BLaER1 treated with 17β-estradiol and CSF1 and Interleukin-3, amounts not matched to agents 10 nM and 100 nM (cell line): ENCODE results near the gene ADCY3.
"Not testable (repeated sequence)": the region's sequence is repeated elsewhere in the genome, so short reads cannot be mapped to it uniquely, and the experiment has no call there.

ENCODE experiments used
- H3K27ac ChIP-seq, 11 experiments: shearing (Covaris generic); formaldehyde crosslinking; 2 replicates each; pipeline ENCODE4 v1.8.1; 2022
- H3K27me3 ChIP-seq, 11 experiments: shearing (Covaris generic); formaldehyde crosslinking; 2 replicates each; pipeline ENCODE4 v1.8.1; 2022
- H3K36me3 ChIP-seq, 11 experiments: shearing (Covaris generic); formaldehyde crosslinking; 2 replicates each; pipeline ENCODE4 v1.8.1; 2022
- H3K4me1 ChIP-seq, 10 experiments: shearing (Covaris generic); formaldehyde crosslinking; 2 replicates each; pipeline ENCODE4 v1.8.1; 2022
- H3K4me2 ChIP-seq, 11 experiments: shearing (Covaris generic); formaldehyde crosslinking; 2 replicates each; pipeline ENCODE4 v1.8.1; 2022
- H3K4me3 ChIP-seq, 10 experiments: shearing (Covaris generic); formaldehyde crosslinking; 2 replicates each; pipeline ENCODE4 v1.8.1; 2022
- H3K9ac ChIP-seq, 11 experiments: shearing (Covaris generic); formaldehyde crosslinking; 2 replicates each; pipeline ENCODE4 v1.8.1; 2022
- H3K9me3 ChIP-seq, 11 experiments: shearing (Covaris generic); formaldehyde crosslinking; replicated peaks in 1 of 11; 2 replicates each; pipeline ENCODE4 v1.8.1; 2022
- H4K20me1 ChIP-seq, 11 experiments: shearing (Covaris generic); formaldehyde crosslinking; 2 replicates each; pipeline ENCODE4 v1.8.1; 2022
- Cebpa-rat ChIP-seq, 11 experiments: shearing (Covaris generic); IDR thresholded peaks; 2 replicates each; pipeline ENCODE4 v1.8.1; 2022

Gene ADCY3

GRCh38 chr2:24836706-24837105 is 83.3 kb downstream of the ADCY3 start:
- Histone ChIP-seq H3K36me3 (peaks cover 36 to 84% (median 74%) of the 10 kb centered on the region in 11 experiments), H3K4me3 (no peak overlapping the region), H3K27me3 (no peaks in the 10 kb centered on the region), H3K27ac (no peak overlapping the region), H3K9me3 (no peaks in the 10 kb centered on the region), H4K20me1 (peaks cover 0 to 29% (median 0%) of the 10 kb centered on the region in 11 experiments; a peak in 3 of 22 replicates), H3K4me1 (peaks cover 0 to 12% (median 6%) of the 10 kb centered on the region in 10 experiments; a peak in 7 of 20 replicates), H3K4me2 (no peak overlapping the region), H3K9ac (no peak overlapping the region)
- no peak for TF ChIP-seq Cebpa-rat (IDR thresholded peaks at IDR 0.05)

- Histone ChIP-seq H3K27ac (no peak overlapping the region), H3K27me3 (no peaks in the 10 kb centered on the region), H3K36me3 (peaks cover 31 to 82% (median 72%) of the 10 kb centered on the region in 11 experiments), H3K4me2 (no peak overlapping the region), H3K9ac (no peak overlapping the region), H3K9me3 (no peaks in the 10 kb centered on the region), H3K4me3 (no peak overlapping the region), H4K20me1 (peaks cover 0 to 26% (median 0%) of the 10 kb centered on the region in 11 experiments; a peak in 2 of 22 replicates), H3K4me1 (peaks cover 0 to 12% (median 6%) of the 10 kb centered on the region in 10 experiments; a peak in 7 of 20 replicates)
- TF ChIP-seq Cebpa-rat (IDR thresholded peaks at IDR 0.05) = no peak
Measured at GRCh38 chr2:24836206-24836605, 83.8 kb downstream of the ADCY3 start.

- not testable (repeated sequence) for H3K4me2 ChIP-seq, H3K27me3 ChIP-seq, H3K27ac ChIP-seq, H3K9ac ChIP-seq, H3K9me3 ChIP-seq, H3K4me3 ChIP-seq
- peaks cover 25 to 82% (median 72%) of the 10 kb centered on the region in 11 experiments for H3K36me3 ChIP-seq
- peaks cover 0 to 12% (median 6%) of the 10 kb centered on the region in 10 experiments; a peak in 7 of 20 replicates for H3K4me1 ChIP-seq
- peaks cover 0 to 24% (median 0%) of the 10 kb centered on the region in 11 experiments; a peak in 3 of 22 replicates for H4K20me1 ChIP-seq
Measured at GRCh38 chr2:24835411-24835810, 84.6 kb downstream of the ADCY3 start.

GRCh38 chr2:24834733-24835395 is 85.2 kb downstream of the ADCY3 start:
- H3K27me3 ChIP-seq = no peaks in the 10 kb centered on the region
- no peak overlapping the region for H3K27ac ChIP-seq
- peaks cover 22 to 78% (median 69%) of the 10 kb centered on the region in 11 experiments for H3K36me3 ChIP-seq
- H3K9me3 ChIP-seq = no peaks in the 10 kb centered on the region
- no peak for TF ChIP-seq Cebpa-rat (IDR thresholded peaks at IDR 0.05)
- peaks cover 0 to 24% (median 0%) of the 10 kb centered on the region in 11 experiments; a peak in 2 of 22 replicates for H4K20me1 ChIP-seq
- no peak overlapping the region for H3K9ac ChIP-seq
- peaks cover 0 to 12% (median 6%) of the 10 kb centered on the region in 10 experiments; a peak in 7 of 20 replicates for H3K4me1 ChIP-seq
- no peak overlapping the region for H3K4me2 ChIP-seq
- H3K4me3 ChIP-seq = no peak overlapping the region

- no peak overlapping the region for H3K4me2 ChIP-seq
- peaks cover 0 to 24% (median 0%) of the 10 kb centered on the region in 11 experiments; a peak in 2 of 22 replicates for H4K20me1 ChIP-seq
- H3K9ac ChIP-seq = no peak overlapping the region
- H3K4me3 ChIP-seq = no peak overlapping the region
- H3K36me3 ChIP-seq = peaks cover 22 to 70% (median 61%) of the 10 kb centered on the region in 11 experiments
- no peaks in the 10 kb centered on the region for H3K27me3 ChIP-seq
- no peak overlapping the region for H3K27ac ChIP-seq
- H3K4me1 ChIP-seq = peaks cover 0 to 12% (median 6%) of the 10 kb centered on the region in 10 experiments; a peak in 7 of 20 replicates
- no peaks in the 10 kb centered on the region for H3K9me3 ChIP-seq
- no peak for TF ChIP-seq Cebpa-rat (IDR thresholded peaks at IDR 0.05)
Measured at GRCh38 chr2:24833821-24834732, 86.0 kb downstream of the ADCY3 start.

GRCh38 chr2:24832931-24833701 is 86.9 kb downstream of the ADCY3 start:
- Histone ChIP-seq H4K20me1 (peaks cover 0 to 30% (median 0%) of the 10 kb centered on the region in 11 experiments; a peak in 6 of 22 replicates), H3K9ac (no peak overlapping the region), H3K27ac (no peak overlapping the region), H3K4me2 (no peak overlapping the region), H3K4me3 (no peak overlapping the region), H3K27me3 (no peaks in the 10 kb centered on the region), H3K9me3 (no peaks in the 10 kb centered on the region), H3K36me3 (peaks cover 22 to 63% (median 57%) of the 10 kb centered on the region in 11 experiments), H3K4me1 (peaks cover 0 to 12% (median 4%) of the 10 kb centered on the region in 10 experiments; a peak in 9 of 20 replicates)
- TF ChIP-seq Cebpa-rat (IDR thresholded peaks at IDR 0.05) = no peak

- H3K9ac ChIP-seq = no peak overlapping the region
- no peak overlapping the region for H3K27ac ChIP-seq
- H3K27me3 ChIP-seq = no peaks in the 10 kb centered on the region
- peaks cover 22 to 60% (median 55%) of the 10 kb centered on the region in 11 experiments for H3K36me3 ChIP-seq
- no peak overlapping the region for H3K4me2 ChIP-seq
- TF ChIP-seq Cebpa-rat (IDR thresholded peaks at IDR 0.05) = no peak
- H4K20me1 ChIP-seq = peaks cover 0 to 34% (median under 1%) of the 10 kb centered on the region in 11 experiments; a peak in 9 of 22 replicates
- H3K4me1 ChIP-seq = peaks cover 0 to 13% (median 5%) of the 10 kb centered on the region in 10 experiments; a peak in 10 of 20 replicates
- no peaks in the 10 kb centered on the region for H3K9me3 ChIP-seq
- H3K4me3 ChIP-seq = no peak overlapping the region
Measured at GRCh38 chr2:24832521-24832920, 87.5 kb downstream of the ADCY3 start.

- Histone ChIP-seq H3K9me3 (no peaks in the 10 kb centered on the region), H3K4me3 (no peak overlapping the region), H3K4me2 (no peak overlapping the region), H3K9ac (no peak overlapping the region), H3K4me1 (peaks cover 0 to 17% (median 7%) of the 10 kb centered on the region in 10 experiments; a peak in 11 of 20 replicates), H3K27me3 (no peaks in the 10 kb centered on the region), H3K36me3 (peaks cover 22 to 60% (median 50%) of the 10 kb centered on the region in 11 experiments), H4K20me1 (peaks cover 0 to 39% (median 5%) of the 10 kb centered on the region in 11 experiments; a peak in 12 of 22 replicates), H3K27ac (no peak overlapping the region)
- no peak for TF ChIP-seq Cebpa-rat (IDR thresholded peaks at IDR 0.05)
Measured at GRCh38 chr2:24832073-24832461, 88.0 kb downstream of the ADCY3 start.
